ENCODE data around the gene DLG3.
A peak's percentile ranks its signal among the peaks of the same experiment; 100 is the strongest.

Gene DLG3

DNA sequence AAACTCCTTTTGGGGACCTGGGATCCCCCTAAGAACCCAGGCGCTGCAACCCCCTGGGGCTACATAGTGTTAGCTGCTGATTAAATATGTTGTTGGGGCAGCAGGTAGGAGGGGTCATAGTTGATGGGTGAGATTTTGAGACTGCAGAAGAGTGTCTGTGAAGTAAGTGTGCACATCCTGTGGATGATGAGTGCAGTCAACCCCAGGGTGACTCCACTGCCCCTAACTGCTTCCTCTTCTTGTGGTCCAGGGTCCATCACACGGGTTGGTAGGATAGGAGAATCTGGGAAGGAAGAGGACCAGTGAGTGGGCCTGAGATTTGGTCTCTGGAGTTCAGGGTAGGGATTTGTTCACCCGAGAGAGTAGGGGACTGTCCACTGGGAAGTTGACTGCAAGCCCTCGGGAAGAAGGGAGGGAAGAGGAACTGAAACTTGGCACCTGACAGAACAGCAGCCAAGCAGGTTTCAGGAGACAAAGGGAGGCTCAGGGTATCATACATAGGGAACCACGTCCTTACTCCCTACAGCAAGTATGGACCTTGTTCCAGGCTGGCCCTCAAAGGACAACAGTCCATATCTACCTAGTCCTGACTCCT, 8.5 kb downstream of the DLG3 start:
- H3K4me2 ChIP-seq (ENCODE audit: low read length, poor library complexity, severe bottlenecking), result no peak overlapping the region
- no peak overlapping the region for H4K8ac ChIP-seq (ENCODE audit: low read length)
- no peak overlapping the region for H3K27ac ChIP-seq (ENCODE audit: low read length, poor library complexity, severe bottlenecking)
- H3K4me3 ChIP-seq (ENCODE audit: insufficient read depth in 1 of 2, low read depth in 1 of 2, low read length in 2 of 2), result peak overlapping the region in 1 of 2 experiments; percentile 76
- no peak overlapping the region for H2AFZ ChIP-seq (ENCODE audit: low read depth, low read length)
- DNase-seq, result no peak
- H3K18ac ChIP-seq (ENCODE audit: low read depth in 1 of 2, low read length in 2 of 2), result no peak overlapping the region
- WGBS, result 71% methylated on average over 3 of the region's 5 CpGs
- H2AK5ac ChIP-seq (ENCODE audit: low read length, severe bottlenecking), result no peak overlapping the region
- H3K14ac ChIP-seq (ENCODE audit: low read length in 2 of 2), result no peak overlapping the region
- no peaks in the 10 kb centered on the region for H3K36me3 ChIP-seq (ENCODE audit: control insufficient read depth in 1 of 2, insufficient read depth in 2 of 2, low read depth in 1 of 2, low read length in 2 of 2)
- peaks cover 5% of the 10 kb centered on the region for H3K4me1 ChIP-seq (ENCODE audit: control insufficient read depth, insufficient read depth, low read depth, low read length)
- H3K9me3 ChIP-seq (ENCODE audit: control insufficient read depth, low read length), result no peaks in the 10 kb centered on the region
- H3K27me3 ChIP-seq (ENCODE audit: control insufficient read depth in 1 of 2, insufficient read depth in 1 of 2, low read length in 2 of 2), result peaks cover 0 to 23% of the 10 kb centered on the region in 2 experiments
- no peak overlapping the region for H2BK15ac ChIP-seq (ENCODE audit: low read depth, poor library complexity, severe bottlenecking)
- no peak overlapping the region for H4K91ac ChIP-seq (ENCODE audit: low read length)
- no peak overlapping the region for H2BK12ac ChIP-seq (ENCODE audit: low read length in 2 of 2)
- H3K9ac ChIP-seq (ENCODE audit: low read length), result peak overlapping the region; percentile 74
- H2BK120ac ChIP-seq (ENCODE audit: low read depth, low read length), result no peak overlapping the region
- no peak overlapping the region for H3K4ac ChIP-seq (ENCODE audit: low read depth in 1 of 2, low read length in 2 of 2)
- no peak overlapping the region for H2BK5ac ChIP-seq (ENCODE audit: low read depth, low read length, poor library complexity, severe bottlenecking)
- no peaks in the 10 kb centered on the region for H3K79me1 ChIP-seq (replicated peaks; ENCODE audit: low read length, poor library complexity, severe bottlenecking)
- H3K23ac ChIP-seq (ENCODE audit: low read length in 2 of 2), result no peak overlapping the region

DNA sequence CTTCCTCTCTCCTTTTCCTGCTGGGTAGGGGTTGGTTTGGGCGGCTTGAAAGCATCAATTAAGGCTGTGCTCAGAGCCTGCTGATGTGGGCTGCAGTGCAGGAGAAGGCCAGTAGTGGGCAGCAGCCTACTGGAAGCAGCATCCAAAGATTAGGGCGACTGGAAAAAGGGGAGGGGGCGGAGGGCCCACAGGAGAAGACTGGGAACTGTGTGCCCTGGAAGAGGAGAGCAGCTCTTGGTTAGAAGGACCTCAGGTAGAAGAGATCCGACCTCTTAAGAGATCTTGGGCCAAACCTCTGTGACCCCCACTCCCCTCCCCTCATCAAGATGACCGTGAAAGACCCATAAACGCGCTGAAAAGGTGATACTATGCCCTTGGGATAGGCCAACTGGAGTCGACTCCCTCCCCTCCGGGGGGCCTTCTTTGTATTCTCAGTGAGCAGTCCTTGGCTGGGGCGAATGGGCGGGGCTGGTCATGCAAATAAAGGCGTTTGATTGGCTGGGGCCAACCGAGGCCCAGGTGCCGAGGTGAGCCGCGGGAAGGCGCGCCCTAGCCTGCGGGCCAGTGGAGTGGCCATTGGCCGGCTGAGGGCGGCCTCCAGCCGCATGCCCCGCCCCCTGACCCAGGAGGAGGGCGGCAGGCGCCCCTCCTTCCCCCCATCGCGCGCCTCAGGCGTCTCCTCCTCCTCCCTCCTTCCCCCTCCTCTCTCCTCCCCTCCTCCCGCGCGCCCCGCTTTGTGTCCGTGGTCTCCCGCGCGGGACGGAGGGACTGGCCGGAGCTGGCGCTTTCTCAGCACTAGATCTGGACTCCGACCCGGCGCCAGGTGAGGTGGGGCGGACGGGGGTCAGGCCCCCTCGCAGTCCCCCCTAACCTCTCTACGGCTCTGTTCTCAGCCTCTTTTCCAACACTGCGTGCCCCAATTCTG, 10.1 kb downstream of the DLG3 start:
- Histone ChIP-seq H2BK5ac (ENCODE audit: low read depth, low read length, poor library complexity, severe bottlenecking) (no peak overlapping the region), H2BK120ac (ENCODE audit: low read depth, low read length) (no peak overlapping the region), H3K27ac (ENCODE audit: low read length, poor library complexity, severe bottlenecking) (no peak overlapping the region), H3K9ac (ENCODE audit: low read length) (peak overlapping the region; percentile 71), H2BK12ac (ENCODE audit: low read length in 2 of 2) (no peak overlapping the region), H3K27me3 (ENCODE audit: control insufficient read depth in 1 of 2, insufficient read depth in 1 of 2, low read length in 2 of 2) (peaks cover 0 to 23% of the 10 kb centered on the region in 2 experiments), H3K4ac (ENCODE audit: low read depth in 1 of 2, low read length in 2 of 2) (peak overlapping the region in 1 of 2 experiments; percentile 9), H3K4me3 (ENCODE audit: insufficient read depth in 1 of 2, low read depth in 1 of 2, low read length in 2 of 2) (peak overlapping the region; percentile 58 to 77), H2AFZ (ENCODE audit: low read depth, low read length) (peak overlapping the region; percentile 42), H3K23ac (ENCODE audit: low read length in 2 of 2) (no peak overlapping the region), H3K9me3 (ENCODE audit: control insufficient read depth, low read length) (no peaks in the 10 kb centered on the region), H3K14ac (ENCODE audit: low read length in 2 of 2) (no peak overlapping the region), H4K8ac (ENCODE audit: low read length) (no peak overlapping the region), H3K18ac (ENCODE audit: low read depth in 1 of 2, low read length in 2 of 2) (peak overlapping the region; percentile 25 to 83), H2BK15ac (ENCODE audit: low read depth, poor library complexity, severe bottlenecking) (no peak overlapping the region), H4K91ac (ENCODE audit: low read length) (peak overlapping the region; percentile 50), H3K4me1 (ENCODE audit: control insufficient read depth, insufficient read depth, low read depth, low read length) (peaks cover 5% of the 10 kb centered on the region), H3K79me1 (replicated peaks; ENCODE audit: low read length, poor library complexity, severe bottlenecking) (peaks cover 1% of the 10 kb centered on the region), H3K4me2 (ENCODE audit: low read length, poor library complexity, severe bottlenecking) (peak overlapping the region; percentile 81), H3K36me3 (ENCODE audit: control insufficient read depth in 1 of 2, insufficient read depth in 2 of 2, low read depth in 1 of 2, low read length in 2 of 2) (no peaks in the 10 kb centered on the region), H2AK5ac (ENCODE audit: low read length, severe bottlenecking) (no peak overlapping the region)
- 0% methylated on average over 13 of the region's 48 CpGs for WGBS
- peak; percentile 72 for DNase-seq

DNA sequence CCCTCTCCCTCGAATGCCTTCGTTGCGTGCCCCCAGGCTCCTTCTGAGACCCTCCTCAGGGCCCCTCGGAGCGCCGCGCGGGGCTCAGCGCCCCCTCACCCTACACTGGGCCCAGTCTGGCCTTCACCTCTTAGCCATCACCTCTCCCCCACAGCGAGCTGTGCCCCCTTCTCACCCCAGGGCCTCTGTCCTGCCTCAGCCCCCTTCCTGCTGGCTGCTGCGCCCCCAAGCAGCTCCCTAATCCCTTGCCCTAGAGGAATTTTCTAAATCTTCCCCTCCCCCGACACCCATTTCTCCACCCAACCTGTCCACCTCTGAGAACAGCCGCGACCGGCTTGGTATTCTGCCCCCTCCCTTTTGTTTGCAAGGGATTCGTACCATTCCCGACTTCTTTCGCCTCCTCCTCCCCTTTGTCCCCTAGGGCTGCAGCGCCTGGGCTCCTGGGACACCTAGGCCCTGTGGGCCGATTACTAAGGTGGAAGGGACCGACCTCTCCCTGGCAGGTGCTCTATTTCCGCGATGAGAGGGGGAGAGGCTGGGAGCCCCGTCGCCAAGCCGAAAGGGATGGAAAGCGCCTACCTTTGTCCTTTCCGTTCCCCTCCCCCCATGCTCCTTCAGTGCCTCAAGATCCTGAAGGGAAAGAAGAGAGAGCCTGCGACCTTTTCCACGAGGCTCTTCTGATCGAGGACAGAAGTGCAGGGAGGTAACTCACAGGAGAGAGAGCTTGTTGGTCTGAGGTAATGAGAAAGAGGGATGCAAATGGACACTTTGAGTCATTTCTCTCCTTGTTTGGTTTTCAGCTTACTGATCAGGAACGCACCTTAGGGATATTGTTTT, 10.9 kb downstream of the DLG3 start:
- no peak overlapping the region for H2BK5ac ChIP-seq (ENCODE audit: low read depth, low read length, poor library complexity, severe bottlenecking)
- peak overlapping the region; percentile 71 for H3K9ac ChIP-seq (ENCODE audit: low read length)
- DNase-seq, result peak; percentile 26
- peaks cover 0 to 17% of the 10 kb centered on the region in 2 experiments for H3K27me3 ChIP-seq (ENCODE audit: control insufficient read depth in 1 of 2, insufficient read depth in 1 of 2, low read length in 2 of 2)
- no peak overlapping the region for H2BK12ac ChIP-seq (ENCODE audit: low read length in 2 of 2)
- peak overlapping the region; percentile 25 to 83 for H3K18ac ChIP-seq (ENCODE audit: low read depth in 1 of 2, low read length in 2 of 2)
- H3K23ac ChIP-seq (ENCODE audit: low read length in 2 of 2), result peak overlapping the region in 1 of 2 experiments; percentile 23
- peak overlapping the region; percentile 50 for H4K91ac ChIP-seq (ENCODE audit: low read length)
- H3K27ac ChIP-seq (ENCODE audit: low read length, poor library complexity, severe bottlenecking), result no peak overlapping the region
- no peak overlapping the region for H2BK120ac ChIP-seq (ENCODE audit: low read depth, low read length)
- no peaks in the 10 kb centered on the region for H3K9me3 ChIP-seq (ENCODE audit: control insufficient read depth, low read length)
- no peak overlapping the region for H2BK15ac ChIP-seq (ENCODE audit: low read depth, poor library complexity, severe bottlenecking)
- H3K4me1 ChIP-seq (ENCODE audit: control insufficient read depth, insufficient read depth, low read depth, low read length), result peaks cover 5% of the 10 kb centered on the region
- no peak overlapping the region for H2AK5ac ChIP-seq (ENCODE audit: low read length, severe bottlenecking)
- WGBS, result 3% methylated on average over 19 of the region's 32 CpGs
- peak overlapping the region; percentile 58 to 77 for H3K4me3 ChIP-seq (ENCODE audit: insufficient read depth in 1 of 2, low read depth in 1 of 2, low read length in 2 of 2)
- peaks cover 2% of the 10 kb centered on the region for H3K79me1 ChIP-seq (replicated peaks; ENCODE audit: low read length, poor library complexity, severe bottlenecking)
- H2AFZ ChIP-seq (ENCODE audit: low read depth, low read length), result no peak overlapping the region
- no peaks in the 10 kb centered on the region for H3K36me3 ChIP-seq (ENCODE audit: control insufficient read depth in 1 of 2, insufficient read depth in 2 of 2, low read depth in 1 of 2, low read length in 2 of 2)
- peak overlapping the region in 1 of 2 experiments; percentile 94 for H3K14ac ChIP-seq (ENCODE audit: low read length in 2 of 2)
- peak overlapping the region; percentile 28 for H4K8ac ChIP-seq (ENCODE audit: low read length)
- H3K4me2 ChIP-seq (ENCODE audit: low read length, poor library complexity, severe bottlenecking), result peak overlapping the region; percentile 81
- H3K4ac ChIP-seq (ENCODE audit: low read depth in 1 of 2, low read length in 2 of 2), result peak overlapping the region in 1 of 2 experiments; percentile 9

All from mesenchymal stem cell (in vitro differentiated cells and primary cell).